ENCODE data around the gene LVRN.

LVRN gene

GRCh38 chr5:116023619-116024018, 61.3 kb downstream of the LVRN start:
- no peak for DNase-seq

GRCh38 chr5:116025866-116026265, 63.6 kb downstream of the LVRN start:
- DNase-seq, result peak in 1 of 2 donors; percentile 33

- DNase-seq, result no peak
Measured at GRCh38 chr5:116032094-116032517, 69.8 kb downstream of the LVRN start, which contains the start of gene ARL14EPL. TSS of gene ARL14EPL (plus strand) at chr5:116032472. CDS start at chr5:116051466, 18,994 bp downstream.

GRCh38 chr5:116032991-116033390, 70.7 kb downstream of the LVRN start:
- DNase-seq, result no peak

DNA sequence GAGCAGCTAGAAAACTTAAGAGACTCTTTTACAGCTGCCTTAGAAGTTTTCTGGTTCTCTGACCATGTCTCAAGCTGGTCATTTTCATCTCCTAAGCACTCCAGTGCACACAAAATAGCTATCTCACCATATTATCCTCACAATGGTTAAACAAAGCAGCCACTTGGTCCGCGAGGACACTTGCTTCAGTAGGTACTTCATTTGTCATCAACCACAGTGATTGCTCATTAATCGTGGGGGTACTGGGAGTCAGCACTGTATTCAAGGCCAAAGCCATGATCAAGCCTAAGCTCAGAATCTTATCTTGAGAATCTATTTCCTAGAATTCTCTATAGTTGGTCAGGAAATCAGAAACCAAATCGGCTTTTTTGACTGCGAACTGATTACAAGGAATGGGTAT, 72.8 kb downstream of the LVRN start:
- no peak for DNase-seq

GRCh38 chr5:116037236-116037822, 75.1 kb downstream of the LVRN start:
- no peak for DNase-seq

DNA sequence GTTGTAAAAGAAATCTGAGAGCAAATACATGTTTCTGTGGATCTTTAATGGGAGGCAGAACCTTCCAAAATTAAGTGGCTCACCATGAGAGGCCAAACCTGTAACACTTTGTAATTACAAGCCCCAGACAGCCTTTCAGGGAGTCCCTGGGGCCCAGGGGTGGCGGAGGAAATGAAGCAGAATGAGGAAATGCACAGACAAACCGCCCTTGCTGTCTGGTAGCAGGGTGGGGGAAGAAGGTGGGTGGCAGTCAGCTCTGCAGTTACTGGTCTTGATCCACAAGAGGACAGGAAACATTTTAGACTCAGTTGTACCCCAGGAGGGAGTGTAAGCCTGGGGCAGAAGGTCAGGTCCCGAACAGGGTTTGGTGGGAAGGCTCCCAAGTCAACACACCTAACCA, 76.5 kb downstream of the LVRN start:
- DNase-seq, result no peak

- no peak for DNase-seq
Measured at GRCh38 chr5:116042375-116042774, 80.1 kb downstream of the LVRN start.

DNA sequence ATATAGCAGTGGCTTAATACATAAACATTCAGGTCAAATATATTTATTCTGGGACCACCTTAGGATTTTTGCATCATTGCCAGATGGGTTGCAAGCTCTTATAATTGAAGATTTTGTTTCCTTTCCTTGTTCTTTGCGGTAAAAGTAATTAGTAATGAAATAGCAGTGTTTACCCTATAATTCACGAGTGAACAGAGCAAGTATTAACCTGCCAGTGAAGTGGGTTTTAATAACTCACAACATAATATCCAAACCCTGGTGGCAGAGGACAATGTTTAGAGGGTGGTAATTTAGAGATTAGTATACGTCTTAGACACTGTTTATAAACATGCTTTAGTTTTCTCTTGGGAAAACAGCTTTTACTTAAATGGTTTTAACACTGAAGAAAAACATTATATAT, 81.8 kb downstream of the LVRN start:
- no peak for DNase-seq

GRCh38 chr5:116045821-116046220, 83.5 kb downstream of the LVRN start:
- no peak for DNase-seq

GRCh38 chr5:116046261-116046660, 84.0 kb downstream of the LVRN start:
- no peak for DNase-seq

DNA sequence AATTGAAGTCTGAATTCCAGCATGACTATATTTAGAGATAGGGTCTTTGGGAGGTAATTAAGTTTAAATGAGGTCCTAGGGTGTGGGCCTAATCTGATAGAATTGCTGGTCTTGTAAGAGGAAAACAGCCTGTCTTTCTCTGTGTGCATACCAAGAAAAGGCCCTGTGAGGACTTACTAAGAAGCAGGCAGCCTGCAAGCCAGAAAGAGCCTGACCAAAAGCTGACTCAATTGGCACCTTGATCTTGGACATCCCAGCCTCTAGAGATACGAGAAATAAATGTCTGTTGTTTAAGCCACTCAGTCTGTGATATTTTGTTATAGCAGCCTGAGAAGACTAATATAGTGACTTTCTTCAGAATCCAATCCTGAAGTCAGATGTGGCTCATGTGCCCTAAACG, 84.5 kb downstream of the LVRN start:
- no peak for DNase-seq

DNA sequence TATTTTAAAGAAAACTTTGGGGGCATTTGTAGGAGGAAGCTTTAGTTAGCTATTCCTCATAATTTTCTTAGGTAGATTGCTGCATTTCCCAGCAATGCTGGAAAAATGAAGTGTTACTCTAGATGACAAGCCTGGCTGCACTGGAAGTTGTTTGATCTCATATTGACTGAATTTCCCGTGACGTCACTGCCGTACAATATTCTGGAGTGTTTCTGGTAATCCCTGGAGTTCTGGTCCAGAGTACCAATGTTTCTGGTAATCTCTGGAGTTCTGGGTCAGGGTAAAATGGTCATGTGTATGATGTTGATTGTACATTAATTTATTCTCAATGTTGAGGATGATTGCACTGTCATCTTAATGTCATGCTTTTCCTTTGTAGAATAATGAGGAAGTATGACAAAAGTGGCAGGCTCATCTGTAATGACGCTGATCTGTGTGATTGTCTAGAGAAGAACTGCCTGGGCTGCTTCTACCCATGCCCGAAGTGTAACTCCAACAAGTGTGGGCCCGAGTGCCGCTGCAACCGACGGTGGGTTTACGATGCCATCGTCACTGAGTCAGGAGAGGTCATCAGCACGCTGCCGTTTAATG, 96.2 kb downstream of the LVRN start:
- DNase-seq, result no peak

GRCh38 chr5:116062352-116062751, 100.1 kb downstream of the LVRN start:
- no peak for DNase-seq

GRCh38 chr5:116063950-116064349, 101.7 kb downstream of the LVRN start:
- no peak for DNase-seq

- peak in 1 of 2 donors; percentile 63 for DNase-seq
Measured at GRCh38 chr5:116068028-116068632, 105.9 kb downstream of the LVRN start.

DNA sequence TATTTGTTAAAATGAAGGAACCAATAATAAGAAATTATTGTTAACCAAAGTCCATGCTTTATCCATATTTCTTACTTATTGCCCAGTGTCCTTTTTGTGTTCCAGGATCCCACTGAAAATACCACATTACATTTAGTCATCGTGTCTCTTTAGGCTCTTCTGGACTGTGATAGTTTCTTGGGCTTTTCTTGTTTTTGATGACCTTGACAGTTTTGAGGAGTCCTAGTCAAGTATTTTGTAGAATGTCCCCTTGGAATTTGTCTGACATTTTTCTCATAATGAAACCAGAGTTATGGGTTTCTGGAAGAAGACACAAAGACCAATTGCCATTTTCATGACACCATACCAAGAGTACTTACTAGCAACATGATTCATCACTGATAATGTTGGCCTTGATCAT, 108.9 kb downstream of the LVRN start:
- DNase-seq, result no peak

DNA sequence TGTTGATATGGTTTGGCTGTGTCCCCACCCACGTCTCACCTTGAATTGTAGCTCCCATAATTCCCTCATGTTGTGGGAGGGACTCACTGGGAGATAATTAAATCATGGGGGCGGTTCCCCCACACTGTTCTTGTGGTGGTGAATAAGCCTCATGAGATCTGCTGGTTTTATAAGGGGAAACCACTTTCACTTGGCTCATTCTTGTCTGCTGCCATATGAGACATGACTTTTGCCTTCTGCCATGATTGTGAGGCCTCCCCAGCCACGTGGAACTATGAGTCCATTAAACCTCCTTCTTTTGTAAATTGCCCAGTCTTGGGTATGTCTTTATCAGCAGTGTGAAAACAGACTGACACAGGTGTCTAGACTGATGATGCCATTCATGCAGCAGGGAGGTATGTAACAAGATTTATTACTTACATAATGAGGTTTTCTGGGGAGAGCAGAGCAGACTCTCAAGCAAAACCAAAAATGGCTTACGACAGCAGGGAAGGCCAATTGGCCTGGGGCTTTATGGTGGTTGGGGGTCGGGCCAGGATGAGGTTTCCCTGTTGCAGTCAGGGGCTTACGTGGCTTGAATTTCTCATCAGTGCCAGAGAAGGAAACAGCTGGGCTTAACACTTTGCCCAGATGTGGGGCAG, 113.0 kb downstream of the LVRN start:
- no peak for DNase-seq

GRCh38 chr5:116076496-116076895, 114.2 kb downstream of the LVRN start:
- DNase-seq, result no peak

Data from hippocampal formation (tissue), 2 donors.